GM12874 (cell line): Measurements from ENCODE around the gene HIGD2A.

Source experiments
- TF ChIP-seq, protein P1 (sequence below): IDR thresholded peaks from 2 replicates; pipeline ENCODE4 v1.5.1; 2011; ENCODE audit warnings: low read depth, mild to moderate bottlenecking, control low read depth, low read length, moderate library complexity; ENCODE audit not compliant: insufficient read depth

Gene HIGD2A

DNA sequence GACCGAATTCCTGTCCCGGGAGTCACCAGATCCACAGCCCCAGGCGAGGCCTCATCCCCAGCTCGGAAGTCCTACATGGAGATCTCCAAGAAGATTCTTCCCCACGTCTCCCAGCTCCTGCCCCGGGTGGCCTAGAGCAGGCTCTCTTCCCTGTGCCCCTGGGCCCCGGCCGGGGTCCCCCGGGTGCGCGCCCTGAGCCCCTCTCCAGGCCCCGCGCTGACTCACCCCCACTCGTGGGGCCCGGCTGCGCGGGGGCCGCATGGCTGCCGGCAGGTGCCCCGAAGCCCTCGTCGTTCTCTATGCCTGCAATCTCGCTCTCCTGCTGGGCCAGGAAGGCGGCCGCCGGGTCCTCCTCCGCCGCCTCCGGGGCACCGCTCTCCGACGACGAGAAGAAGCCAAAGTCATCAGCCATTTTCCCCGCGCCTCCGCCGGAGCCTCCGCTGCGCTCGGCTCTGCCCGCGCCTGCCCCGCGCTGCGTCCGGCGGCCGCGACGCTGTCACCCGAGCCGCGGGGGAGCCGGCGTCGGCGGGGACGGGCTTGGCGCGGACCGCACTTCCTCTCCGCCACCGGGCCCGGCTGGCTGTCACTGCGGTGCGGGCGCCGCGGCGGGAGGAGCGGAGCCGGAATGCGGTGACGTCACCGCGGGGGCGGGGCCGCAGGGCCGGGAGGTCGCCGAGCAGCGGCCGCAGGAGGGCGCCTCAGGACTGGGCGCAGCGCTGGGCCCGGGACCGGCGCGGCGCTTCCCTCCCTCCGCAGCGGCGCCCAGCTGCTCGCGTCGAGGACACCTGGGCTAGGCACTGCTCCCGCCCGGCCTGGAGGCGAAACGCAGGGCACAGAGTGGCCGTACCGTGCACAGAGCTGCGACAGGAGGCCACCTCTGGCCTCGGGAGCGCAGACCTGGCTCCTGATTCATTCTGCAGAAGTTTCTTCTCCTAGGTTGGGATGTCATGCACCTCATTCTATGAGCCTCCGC lies 27.7 kb downstream of the HIGD2A start, which contains the start of gene CLTB:
Gene CLTB (minus strand): TSS at position 588 of the 973 bp plus-strand sequence. CDS start 176 bp downstream, at position 412.
- TF ChIP-seq, protein P1, sequence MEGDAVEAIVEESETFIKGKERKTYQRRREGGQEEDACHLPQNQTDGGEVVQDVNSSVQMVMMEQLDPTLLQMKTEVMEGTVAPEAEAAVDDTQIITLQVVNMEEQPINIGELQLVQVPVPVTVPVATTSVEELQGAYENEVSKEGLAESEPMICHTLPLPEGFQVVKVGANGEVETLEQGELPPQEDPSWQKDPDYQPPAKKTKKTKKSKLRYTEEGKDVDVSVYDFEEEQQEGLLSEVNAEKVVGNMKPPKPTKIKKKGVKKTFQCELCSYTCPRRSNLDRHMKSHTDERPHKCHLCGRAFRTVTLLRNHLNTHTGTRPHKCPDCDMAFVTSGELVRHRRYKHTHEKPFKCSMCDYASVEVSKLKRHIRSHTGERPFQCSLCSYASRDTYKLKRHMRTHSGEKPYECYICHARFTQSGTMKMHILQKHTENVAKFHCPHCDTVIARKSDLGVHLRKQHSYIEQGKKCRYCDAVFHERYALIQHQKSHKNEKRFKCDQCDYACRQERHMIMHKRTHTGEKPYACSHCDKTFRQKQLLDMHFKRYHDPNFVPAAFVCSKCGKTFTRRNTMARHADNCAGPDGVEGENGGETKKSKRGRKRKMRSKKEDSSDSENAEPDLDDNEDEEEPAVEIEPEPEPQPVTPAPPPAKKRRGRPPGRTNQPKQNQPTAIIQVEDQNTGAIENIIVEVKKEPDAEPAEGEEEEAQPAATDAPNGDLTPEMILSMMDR: peak; percentile 84

DNA sequence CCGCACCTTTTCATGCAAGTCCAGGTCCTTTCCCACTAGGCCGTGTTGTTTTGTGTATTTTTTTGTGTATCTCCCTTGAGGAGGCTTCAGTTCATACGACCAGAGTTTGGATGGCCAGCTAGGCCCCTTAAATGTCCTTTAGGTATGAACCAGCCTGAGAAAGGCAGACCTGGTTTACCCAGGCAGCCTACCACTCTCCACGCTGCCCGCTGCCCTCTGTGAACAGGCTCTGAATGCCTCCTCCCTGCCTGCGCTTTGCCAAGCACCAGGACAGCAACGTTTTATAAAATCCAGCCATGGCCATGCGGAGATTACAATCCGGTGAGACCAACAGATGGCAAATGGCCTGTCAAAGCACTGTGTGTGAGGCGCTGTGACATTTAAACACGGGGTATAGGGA lies 28.4 kb downstream of the HIGD2A start:
- TF ChIP-seq, protein P1: no peak

DNA sequence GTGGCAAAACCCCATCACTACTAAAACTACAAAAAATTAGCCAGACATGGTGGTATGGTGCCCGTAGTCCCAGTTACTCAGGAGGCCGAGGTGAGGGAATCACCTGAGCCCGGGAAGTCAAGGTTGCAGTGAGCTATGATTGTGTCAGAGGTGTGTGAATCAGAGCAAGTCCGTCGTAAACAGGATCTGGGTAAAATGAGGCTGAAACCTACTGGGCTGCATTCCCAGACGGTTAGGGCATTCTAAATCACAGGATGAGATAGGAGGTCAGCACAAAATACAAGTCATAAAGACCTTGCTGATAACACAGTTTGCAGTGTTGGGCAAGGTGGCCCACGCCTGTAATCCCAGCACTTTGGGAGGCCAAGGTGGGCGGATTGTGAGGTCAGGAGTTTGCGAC lies 29.7 kb downstream of the HIGD2A start:
- TF ChIP-seq, protein P1: no peak

DNA sequence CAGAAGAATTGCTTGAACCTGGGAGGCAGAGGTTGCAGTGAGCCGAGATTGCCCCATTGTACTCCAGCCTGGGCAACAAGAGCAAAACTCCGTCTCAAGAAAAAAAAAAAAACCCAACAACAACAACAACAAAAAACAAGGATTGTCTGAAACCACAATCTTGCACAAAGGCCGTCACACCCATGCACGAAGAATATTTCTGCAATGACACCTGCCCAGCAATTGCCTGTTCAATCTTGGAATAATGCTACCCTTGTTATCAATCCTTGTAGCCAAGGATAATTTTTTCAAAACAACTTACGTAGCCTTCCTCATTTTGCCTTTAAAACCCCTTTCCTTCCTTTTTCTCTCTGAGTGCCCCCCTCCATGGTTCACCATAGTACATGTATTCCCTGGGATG lies 31.5 kb downstream of the HIGD2A start:
- TF ChIP-seq, protein P1: no peak

DNA sequence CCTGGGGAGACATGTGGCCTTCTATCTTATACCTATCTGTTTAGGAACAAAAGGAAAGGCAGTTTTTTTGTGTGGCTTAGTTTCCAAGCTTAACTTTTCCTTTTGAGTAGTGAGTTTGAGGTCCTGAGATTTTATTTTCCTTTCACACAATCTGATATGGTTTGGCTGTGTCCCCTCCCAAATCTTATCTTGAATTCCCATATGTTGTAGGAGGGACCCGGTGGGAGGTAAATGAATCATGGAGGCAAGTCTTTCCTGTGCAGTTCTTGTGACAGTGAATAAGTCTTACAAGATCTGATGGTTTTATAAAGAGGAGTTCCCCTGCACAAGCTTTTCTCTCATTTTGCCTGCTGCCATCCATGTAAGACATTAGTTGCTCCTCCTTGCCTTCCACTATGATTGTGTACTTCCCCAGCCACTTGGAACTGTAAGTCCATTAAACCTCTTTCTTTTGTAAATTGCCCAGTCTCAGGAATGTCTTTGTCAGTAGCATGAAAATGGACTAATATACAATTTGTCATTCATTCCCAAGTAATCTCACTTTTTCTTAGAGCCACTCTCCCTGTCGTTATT lies 32.5 kb downstream of the HIGD2A start:
- TF ChIP-seq, protein P1: no peak

DNA sequence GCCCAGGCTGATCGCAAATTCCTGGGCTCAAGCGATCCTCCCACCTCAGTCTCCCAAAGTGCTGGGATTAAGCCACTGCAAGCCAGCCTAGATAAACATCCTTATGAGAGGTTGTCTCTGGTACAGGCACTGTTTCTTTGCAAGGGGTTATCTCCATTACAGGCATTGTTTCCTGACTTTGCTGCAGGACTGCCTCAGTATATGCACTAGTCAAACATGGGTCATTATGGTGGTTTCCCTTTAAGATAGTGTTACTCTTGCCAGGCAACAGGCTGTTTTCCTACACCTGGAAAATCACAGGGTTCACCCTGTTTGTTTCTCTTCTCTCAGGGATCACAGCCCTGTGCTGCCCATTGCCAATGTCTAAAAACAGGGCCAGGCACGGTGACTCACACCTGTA lies 35.6 kb downstream of the HIGD2A start:
- TF ChIP-seq, protein P1: no peak

DNA sequence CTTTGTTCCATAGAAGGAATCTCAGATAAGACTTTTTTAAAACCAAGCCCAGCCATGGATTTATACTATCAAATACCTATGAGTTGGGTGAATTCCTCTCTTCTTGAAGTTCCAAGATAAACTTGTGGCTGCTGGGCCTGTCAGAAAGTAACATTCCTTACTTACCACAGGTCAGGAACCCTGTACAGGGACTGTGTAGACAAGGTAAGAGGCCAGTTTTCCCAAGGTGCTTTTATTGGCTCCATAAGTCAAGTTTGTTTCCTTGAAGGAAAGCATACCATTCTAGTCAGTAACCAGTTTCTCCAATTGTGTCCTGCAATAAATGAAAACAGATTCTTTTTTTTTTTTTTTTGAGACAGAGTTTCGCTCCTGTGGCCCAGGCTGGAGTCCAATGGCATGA lies 36.6 kb downstream of the HIGD2A start:
- TF ChIP-seq, protein P1: no peak
